ENCODE data around the gene STXBP6.

- TF ChIP-seq CTCF (IDR thresholded peaks at IDR 0.05) = no peak
- TF ChIP-seq POLR2A (IDR thresholded peaks at IDR 0.05) = no peak
Measured at GRCh38 chr14:24909523-24910302, 140.2 kb downstream of the STXBP6 start.
